GM19240 (cell line): ENCODE data around the gene LRRC17.
"Not testable (repeated sequence)": the region's sequence is repeated elsewhere in the genome, so short reads cannot be mapped to it uniquely, and the experiment has no call there.

ENCODE experiments used
- DNase-seq: peaks from one replicate; pipeline ENCODE4 v3.0.0; 2011; ENCODE audit warnings: low spot score; ENCODE audit not compliant: insufficient read length

Gene LRRC17

GRCh38 chr7:102942181-102942866 lies 29.5 kb downstream of the LRRC17 start:
- no peak for DNase-seq

GRCh38 chr7:102942868-102943267 lies 30.1 kb downstream of the LRRC17 start:
- no peak for DNase-seq

DNA sequence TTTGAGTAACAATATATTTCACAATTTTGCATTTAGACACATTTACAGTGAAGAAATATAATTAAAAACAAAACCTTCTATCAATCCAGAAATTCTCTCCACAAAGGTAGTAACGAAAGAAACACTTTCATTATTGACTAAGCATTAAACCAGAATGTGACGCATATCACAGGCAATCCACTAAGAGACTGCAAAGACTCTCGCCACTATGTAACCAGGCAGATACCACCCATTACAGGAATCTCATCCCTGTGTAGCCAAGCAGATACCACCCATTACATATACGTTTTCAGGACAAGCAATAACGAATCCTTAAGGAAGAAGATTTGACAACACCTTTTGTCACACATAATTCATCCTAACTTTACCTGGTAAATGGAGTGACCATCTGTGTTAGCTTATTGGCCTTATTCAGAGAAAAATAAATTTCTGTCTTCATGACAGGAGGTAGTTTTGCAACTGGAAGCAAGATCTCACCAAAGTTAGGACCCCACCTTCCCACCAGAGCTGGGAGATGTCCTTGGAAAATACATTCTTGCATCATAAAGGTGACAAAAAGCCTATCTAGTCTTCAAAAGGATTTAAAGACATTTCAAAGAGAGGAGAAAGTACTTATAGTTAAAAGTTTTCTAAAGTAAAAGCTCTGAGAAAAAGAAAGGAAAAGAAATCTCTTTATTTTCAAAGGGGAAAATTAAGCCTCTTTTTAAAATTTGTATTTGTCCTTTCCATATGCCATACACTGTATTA lies 30.8 kb downstream of the LRRC17 start:
- no peak for DNase-seq

DNA sequence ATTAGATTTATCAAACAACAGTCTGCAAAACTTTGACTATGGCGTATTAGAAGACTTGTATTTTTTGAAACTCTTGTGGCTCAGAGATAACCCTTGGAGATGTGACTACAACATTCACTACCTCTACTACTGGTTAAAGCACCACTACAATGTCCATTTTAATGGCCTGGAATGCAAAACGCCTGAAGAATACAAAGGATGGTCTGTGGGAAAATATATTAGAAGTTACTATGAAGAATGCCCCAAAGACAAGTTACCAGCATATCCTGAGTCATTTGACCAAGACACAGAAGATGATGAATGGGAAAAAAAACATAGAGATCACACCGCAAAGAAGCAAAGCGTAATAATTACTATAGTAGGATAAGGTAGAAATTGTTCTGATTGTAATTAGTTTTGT lies 31.4 kb downstream of the LRRC17 start:
- no peak for DNase-seq

GRCh38 chr7:102951839-102952238 lies 39.0 kb downstream of the LRRC17 start:
- no peak for DNase-seq

- no peak for DNase-seq
These were observed 40.6 kb downstream of the LRRC17 start for GRCh38 chr7:102953406-102953805.

DNA sequence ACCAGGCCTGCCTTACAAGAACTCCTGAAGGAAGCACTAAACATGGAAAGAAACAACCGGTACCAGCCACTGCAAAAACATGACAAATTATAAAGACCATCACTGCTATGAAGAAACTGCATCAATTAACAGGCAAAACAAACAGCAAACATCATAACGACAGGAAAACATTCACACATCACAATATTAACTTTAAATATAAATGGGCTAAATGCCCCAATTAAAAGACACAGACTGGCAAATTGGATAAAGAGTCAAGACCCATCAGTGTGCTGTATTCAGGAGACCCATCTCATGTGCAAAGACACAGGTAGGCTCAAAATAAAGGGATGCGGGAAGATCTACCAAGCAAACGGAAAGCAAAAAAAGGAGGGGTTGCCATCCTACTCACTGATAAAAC lies 41.6 kb downstream of the LRRC17 start:
- DNase-seq = not testable (repeated sequence)

DNA sequence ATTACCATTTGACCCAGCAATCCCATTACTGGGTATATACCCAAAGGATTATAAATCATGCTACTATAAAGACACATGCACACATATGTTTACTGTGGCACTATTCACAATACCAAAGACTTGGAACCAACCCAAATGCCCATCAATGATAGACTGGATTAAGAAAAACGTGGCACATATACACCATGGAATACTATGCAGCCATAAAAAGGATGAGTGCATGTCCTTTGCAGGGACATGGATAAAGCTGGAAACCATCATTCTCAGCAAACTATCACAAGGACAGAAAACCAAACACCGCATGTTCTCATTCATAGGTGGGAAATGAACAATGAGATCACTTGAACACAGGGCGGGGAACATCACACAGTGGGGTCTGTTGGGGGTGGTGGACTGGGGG lies 45.2 kb downstream of the LRRC17 start:
- DNase-seq = not testable (repeated sequence)

- DNase-seq = not testable (repeated sequence)
These were observed 49.2 kb downstream of the LRRC17 start for GRCh38 chr7:102961993-102962392.

DNA sequence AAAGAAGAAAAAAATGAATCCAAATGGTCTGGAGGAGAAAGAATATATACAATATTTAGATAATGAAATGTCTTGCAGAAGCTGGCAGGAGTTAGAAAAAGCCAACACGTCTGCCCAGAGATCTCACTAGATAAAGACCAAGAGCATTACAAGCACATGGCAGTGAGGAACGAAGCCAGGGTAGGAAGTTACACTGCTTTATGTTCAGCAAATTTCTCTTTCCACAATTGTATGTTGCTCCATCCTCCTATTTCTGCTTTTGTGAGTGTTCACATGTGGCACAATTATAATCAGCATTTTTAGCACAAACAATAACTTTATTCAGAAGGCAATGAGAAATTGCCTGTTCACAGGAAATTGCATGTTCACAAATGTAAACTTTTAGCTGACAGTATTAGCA lies 53.7 kb downstream of the LRRC17 start:
- DNase-seq = no peak

- DNase-seq = no peak
These were observed 55.0 kb downstream of the LRRC17 start for GRCh38 chr7:102967798-102968197.

GRCh38 chr7:102973096-102973802 lies 60.4 kb downstream of the LRRC17 start:
- no peak for DNase-seq

DNA sequence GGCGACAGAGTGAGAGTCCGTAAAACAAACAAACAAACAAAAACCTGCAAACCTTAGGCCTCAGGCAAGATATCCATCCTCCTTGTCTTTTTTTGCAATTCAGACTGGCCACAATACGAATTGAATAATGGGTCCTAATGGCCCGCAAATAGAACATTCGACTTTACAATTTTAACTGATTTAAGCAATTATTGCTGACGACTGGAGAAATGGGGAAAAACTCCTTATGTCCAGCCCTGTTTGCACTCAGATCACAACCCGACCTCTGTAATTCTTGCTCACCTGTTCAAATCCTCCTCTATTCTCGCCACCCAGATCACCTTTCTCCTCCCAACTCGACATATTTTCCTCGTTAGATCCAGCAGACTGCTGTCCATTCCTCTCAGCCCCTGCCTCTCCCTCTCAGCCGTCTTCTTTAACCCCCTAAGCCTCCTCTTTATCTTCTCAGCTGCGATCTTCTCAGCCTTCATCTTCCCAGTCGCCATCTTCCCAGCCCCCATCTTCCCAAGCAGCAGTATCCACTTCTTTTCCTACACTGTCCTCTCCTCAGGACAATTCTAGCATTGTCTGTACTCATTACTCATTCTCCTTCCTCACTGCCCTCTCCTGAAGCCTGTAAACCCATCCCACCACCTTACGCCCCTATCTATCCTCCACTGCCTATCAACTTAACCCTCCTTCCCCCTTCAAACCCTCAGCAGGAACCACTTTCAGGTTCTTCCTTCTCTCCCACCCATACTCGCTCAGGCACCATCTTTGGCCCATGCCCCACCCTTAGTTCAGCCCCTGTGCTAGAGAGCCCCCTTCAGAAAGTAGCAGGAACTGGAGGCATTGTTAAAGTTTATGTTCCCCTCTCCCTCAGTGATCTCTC lies 61.8 kb downstream of the LRRC17 start:
- no peak for DNase-seq

- no peak for DNase-seq
These were observed 63.1 kb downstream of the LRRC17 start for GRCh38 chr7:102975854-102976253.

- no peak for DNase-seq
These were observed 63.7 kb downstream of the LRRC17 start for GRCh38 chr7:102976493-102976892.

DNA sequence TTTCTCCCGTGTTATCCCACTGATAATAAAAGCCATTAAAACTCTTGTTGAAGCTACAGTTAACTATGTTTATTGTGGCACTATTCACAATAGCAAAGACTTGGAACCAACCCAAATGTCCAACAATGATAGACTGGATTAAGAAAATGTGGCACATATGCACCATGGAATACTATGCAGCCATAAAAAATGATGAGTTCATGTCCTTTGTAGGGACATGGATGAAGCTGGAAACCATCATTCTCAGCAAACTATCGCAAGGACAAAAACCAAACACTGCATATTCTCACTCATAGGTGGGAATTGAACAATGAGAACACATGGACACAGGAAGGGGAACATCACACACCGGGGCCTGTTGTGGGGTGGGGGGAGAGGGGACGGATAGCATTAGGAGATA lies 64.8 kb downstream of the LRRC17 start:
- DNase-seq = not testable (repeated sequence)

- no peak for DNase-seq
These were observed 65.5 kb downstream of the LRRC17 start for GRCh38 chr7:102978284-102978683.

DNA sequence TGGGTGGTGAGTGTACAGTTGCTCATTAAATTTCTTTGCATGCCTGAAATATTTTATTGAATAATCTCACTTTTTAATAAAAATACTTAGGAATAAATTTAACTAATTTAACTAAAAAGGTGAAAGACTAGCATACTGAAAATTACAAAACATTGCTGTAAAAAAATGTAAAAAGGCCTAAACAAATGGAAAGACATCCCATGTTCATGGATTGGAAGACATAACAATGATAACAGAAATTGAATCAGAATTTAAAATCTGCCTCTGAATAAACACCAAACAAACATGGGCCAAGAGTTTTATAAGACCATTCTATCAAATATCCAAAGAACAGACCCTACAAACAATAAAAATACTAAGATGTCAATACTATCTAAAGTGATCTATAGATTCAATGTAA lies 66.9 kb downstream of the LRRC17 start:
- no peak for DNase-seq

DNA sequence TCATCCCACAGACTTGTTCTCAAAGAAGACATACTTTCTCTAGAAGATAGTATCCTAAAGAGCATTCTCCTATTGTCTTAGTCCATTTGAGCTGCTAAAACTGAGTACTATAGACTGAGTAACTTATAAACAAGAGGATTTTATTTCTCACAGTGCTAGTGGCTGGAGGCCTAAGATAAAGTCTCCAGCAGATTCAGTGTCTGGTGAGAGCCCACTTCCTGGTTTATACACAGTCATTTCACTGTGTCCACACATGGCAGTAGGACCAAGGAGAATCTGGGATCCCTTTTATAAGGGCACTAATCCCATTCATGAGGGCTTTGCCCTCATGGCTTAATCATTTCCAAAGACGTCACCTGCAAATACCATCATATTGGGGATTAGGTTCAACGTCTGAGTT lies 68.7 kb downstream of the LRRC17 start:
- DNase-seq = no peak

GRCh38 chr7:102982235-102982634 lies 69.4 kb downstream of the LRRC17 start:
- no peak for DNase-seq

GRCh38 chr7:102983602-102984001 lies 70.8 kb downstream of the LRRC17 start:
- DNase-seq = no peak
